Measurements from ENCODE around the gene MRPL30. TPM values are rescaled to one million over a fixed set of nuclear protein-coding genes. Genes with fewer than 3 reads are reported as not detected.
"Not testable (repeated sequence)": the region's sequence is repeated elsewhere in the genome, so short reads cannot be mapped to it uniquely, and the experiment has no call there.

Gene MRPL30
- total RNA-seq, 2 donors from 2014 or later = 19.3 to 22.4 TPM

DNA sequence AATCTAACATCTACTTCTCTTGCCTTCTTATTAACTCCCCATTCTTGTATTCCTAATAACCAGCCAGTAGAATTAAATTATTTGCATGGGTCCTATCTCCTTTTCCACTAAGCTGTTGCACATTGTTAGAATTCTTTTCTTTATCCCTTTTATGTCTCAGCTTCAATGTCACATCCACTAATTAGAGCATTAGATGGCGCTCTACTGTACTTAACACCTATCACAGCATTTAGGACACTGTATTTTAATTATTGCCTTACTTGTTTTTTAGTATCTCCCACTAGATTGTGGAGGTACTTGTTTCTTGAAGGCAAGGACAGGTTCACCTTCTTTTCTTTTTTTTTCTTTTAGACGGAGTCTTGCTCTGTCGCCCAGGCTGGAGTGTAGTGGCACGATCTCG lies 22.4 kb upstream of the MRPL30 start:
- no peak overlapping the region for H3K27ac Mint-ChIP-seq
- H3K36me3 Mint-ChIP-seq = peaks cover 6% of the 10 kb centered on the region
- no peaks in the 10 kb centered on the region for H3K9me3 Mint-ChIP-seq
- DNase-seq (ENCODE audit: low spot score) (no peak), ATAC-seq (no peak)
- H3K4me3 Mint-ChIP-seq = no peak overlapping the region
- peaks cover 29 to 30% of the 10 kb centered on the region in 2 donors for H3K4me1 Mint-ChIP-seq (ENCODE audit: low read depth in 2 of 2)
- H3K27me3 Mint-ChIP-seq = no peaks in the 10 kb centered on the region

DNA sequence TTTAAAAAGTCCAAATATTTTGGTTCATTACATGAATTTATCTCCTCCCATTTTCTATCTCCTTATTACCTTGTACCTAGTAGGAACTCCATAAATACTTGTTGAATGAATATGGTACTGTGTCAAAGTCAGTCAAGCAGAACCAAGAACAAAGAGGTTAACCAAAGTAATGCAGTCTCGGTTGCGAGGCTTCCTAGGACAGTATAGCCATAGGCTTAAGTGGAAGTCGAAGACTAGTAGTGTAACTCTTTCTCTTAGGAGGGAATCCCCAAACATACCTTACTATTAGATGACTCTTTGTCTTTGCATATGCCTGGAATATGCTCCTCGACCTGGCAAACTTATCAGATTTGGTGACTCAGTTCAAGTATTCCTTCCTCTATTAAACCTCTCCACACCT lies 21.4 kb upstream of the MRPL30 start:
- no peaks in the 10 kb centered on the region for H3K9me3 Mint-ChIP-seq
- DNase-seq (ENCODE audit: low spot score) (no peak), ATAC-seq (no peak)
- no peak overlapping the region for H3K4me3 Mint-ChIP-seq
- H3K4me1 Mint-ChIP-seq (ENCODE audit: low read depth in 2 of 2) = peaks cover 23 to 24% of the 10 kb centered on the region in 2 donors
- peak overlapping the region in 1 of 2 donors; percentile 2 for H3K27ac Mint-ChIP-seq
- H3K36me3 Mint-ChIP-seq = peaks cover 6% of the 10 kb centered on the region
- H3K27me3 Mint-ChIP-seq = no peaks in the 10 kb centered on the region

DNA sequence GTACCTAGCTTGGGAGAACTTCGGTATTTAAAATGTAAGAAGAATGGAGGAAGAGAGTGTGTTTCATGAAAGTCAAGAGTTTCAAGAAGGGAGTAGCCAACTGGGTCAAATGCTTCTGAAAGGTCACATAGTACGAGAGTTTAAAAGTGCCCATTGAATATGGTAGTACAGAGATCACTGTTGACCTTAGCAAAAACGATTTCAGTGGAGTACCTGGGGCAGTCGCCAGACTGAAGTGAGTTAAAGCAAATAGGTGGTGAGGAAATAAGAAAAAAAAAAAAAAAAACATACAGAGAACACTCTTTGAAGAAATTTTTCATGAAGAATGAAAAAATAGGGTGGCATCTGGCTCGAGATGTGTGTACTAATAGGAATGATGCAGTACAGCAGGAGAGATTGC lies 14.8 kb upstream of the MRPL30 start:
- Mint-ChIP-seq H3K27ac (peak overlapping the region; percentile 8 to 80), H3K36me3 (peaks cover 13% of the 10 kb centered on the region), H3K4me3 (no peak overlapping the region), H3K27me3 (no peaks in the 10 kb centered on the region), H3K9me3 (no peaks in the 10 kb centered on the region), H3K4me1 (ENCODE audit: low read depth in 2 of 2) (peaks cover 0 to 2% of the 10 kb centered on the region in 2 donors)
- no peak for ATAC-seq
- DNase-seq (ENCODE audit: low spot score) = no peak

DNA sequence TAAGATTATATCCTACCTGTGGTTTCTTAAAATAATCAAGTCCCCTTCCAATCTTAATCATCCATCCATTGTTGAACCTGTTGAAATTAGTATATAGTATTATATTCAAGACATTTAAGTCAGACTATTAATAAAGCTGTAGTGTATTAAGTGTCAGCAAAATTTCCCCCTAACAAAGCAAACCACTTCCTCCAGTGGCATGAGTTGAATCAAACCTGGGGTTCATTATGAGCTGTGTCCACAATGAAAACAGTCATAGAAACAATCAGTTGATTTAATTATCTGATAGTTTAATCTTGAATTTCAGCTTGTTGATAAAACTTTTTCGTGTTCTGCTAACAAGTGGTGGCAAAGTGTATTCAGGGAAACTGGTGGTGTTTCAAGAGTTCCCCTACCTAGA lies 11.4 kb upstream of the MRPL30 start:
- Mint-ChIP-seq H3K9me3 (no peaks in the 10 kb centered on the region), H3K36me3 (peaks cover 25% of the 10 kb centered on the region), H3K4me3 (no peak overlapping the region), H3K27ac (peak overlapping the region in 1 of 2 donors; percentile 53), H3K4me1 (ENCODE audit: low read depth in 2 of 2) (peaks cover 5 to 6% of the 10 kb centered on the region in 2 donors), H3K27me3 (no peaks in the 10 kb centered on the region)
- ATAC-seq = no peak
- DNase-seq (ENCODE audit: low spot score) = no peak

DNA sequence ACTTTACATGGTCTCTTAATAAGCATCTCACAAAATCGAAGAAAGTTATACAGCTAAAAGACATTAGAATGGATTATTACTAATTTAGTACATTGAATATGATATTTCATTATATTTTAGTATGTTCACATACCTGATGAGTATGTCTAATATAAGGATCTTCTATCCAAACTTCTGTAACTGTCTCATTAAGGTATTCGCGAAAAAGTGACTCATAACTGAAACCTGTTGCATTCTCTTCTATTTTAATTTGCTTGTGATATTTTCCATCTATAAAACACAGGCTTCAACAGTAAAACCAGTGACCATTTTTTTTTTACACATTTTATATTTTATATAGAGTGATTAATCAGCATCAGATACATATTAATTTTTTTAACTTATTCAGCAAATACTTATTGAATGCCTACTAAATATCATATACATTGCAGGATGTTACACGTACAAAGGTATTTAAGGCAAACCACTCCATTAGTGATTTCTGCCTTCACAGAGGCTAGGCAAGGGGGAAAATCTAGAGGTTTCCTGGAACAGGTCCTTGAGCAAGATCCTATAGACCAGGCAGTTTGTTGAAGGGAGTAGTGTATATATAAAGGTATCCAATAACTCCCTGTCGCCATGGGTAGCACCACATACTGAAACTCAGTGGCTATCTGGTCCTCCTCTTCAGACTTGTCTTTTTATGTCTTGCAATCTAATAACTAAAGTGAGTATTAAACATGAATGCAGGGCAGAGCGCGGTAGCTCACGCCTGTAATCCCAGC lies 9.4 kb upstream of the MRPL30 start:
- peaks cover 15 to 17% of the 10 kb centered on the region in 2 donors for H3K4me1 Mint-ChIP-seq (ENCODE audit: low read depth in 2 of 2)
- ATAC-seq = no peak
- H3K4me3 Mint-ChIP-seq = no peak overlapping the region
- H3K27me3 Mint-ChIP-seq = no peaks in the 10 kb centered on the region
- H3K36me3 Mint-ChIP-seq = peaks cover 18% of the 10 kb centered on the region
- H3K9me3 Mint-ChIP-seq = no peaks in the 10 kb centered on the region
- no peak for DNase-seq (ENCODE audit: low spot score)
- no peak overlapping the region for H3K27ac Mint-ChIP-seq

DNA sequence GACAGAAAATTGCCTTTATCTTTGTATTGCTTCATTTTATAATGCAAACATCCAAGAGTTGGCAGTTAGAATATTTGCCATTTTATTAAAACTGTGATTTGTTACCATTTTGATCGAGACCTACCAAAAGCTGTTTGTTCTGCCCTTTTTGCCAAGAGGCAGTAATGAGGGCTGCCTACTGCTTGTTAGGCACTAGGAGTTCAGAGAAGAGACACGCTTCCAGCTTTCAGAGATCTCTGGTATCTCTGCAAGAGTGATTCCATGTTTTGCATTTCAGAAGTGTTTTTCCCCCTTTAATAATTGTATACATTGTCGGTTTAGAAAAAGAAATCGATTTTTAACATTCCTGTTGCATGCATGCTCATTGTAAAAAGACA lies 628 bp downstream of the MRPL30 start:
- peak overlapping the region; percentile 86 to 98 for H3K27ac Mint-ChIP-seq
- peaks cover 32 to 41% of the 10 kb centered on the region in 2 donors for H3K4me1 Mint-ChIP-seq (ENCODE audit: low read depth in 2 of 2)
- H3K4me3 Mint-ChIP-seq = peak overlapping the region; percentile 98
- H3K9me3 Mint-ChIP-seq = no peaks in the 10 kb centered on the region
- no peak for DNase-seq (ENCODE audit: low spot score)
- H3K27me3 Mint-ChIP-seq = no peaks in the 10 kb centered on the region
- no peak for ATAC-seq
- H3K36me3 Mint-ChIP-seq = peaks cover 5% of the 10 kb centered on the region

DNA sequence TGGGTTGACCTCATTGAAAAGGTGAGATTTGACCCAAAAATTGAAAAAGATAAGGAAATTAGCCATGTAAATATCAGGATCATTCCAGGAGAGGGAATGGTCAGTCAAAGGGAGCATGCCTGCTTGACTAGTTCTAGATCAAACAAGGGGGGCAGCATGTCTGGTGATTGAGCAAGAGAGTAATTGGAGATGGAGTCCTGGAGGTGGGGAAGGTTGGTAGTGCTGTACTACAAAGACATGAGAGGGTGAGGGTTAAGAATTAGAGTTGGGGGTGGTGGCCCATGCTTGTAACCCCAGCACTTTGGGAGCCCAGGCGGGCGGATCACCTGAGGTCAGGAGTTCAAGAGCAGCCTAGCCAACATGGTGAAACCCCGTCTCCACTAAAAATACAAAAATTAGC lies 2.0 kb downstream of the MRPL30 start:
- Mint-ChIP-seq H3K4me1 (ENCODE audit: low read depth in 2 of 2) (peaks cover 24 to 38% of the 10 kb centered on the region in 2 donors), H3K9me3 (no peaks in the 10 kb centered on the region), H3K36me3 (peaks cover 5% of the 10 kb centered on the region), H3K27me3 (no peaks in the 10 kb centered on the region), H3K4me3 (peak overlapping the region; percentile 47), H3K27ac (no peak overlapping the region)
- DNase-seq (ENCODE audit: low spot score) (no peak), ATAC-seq (no peak)

DNA sequence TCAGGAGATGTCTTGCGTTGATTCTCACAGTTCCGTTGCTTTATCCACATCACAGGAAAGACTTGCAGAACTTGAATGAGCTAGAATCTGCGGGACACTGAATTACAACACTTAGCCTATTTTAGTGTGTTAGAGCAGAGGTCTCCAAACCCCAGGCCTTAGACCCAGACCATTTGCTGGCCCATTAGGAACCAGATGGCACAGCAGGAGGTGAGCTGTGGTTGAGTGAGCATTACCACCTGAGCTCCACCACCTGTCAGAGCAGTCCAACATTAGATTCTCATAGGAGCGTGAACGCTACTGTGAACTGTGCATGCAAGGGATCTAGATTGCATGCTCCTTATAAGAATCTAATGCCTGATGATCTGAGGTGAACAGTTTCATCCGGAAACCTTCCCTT lies 3.8 kb downstream of the MRPL30 start:
- DNase-seq (ENCODE audit: low spot score) = no peak
- peaks cover 22 to 30% of the 10 kb centered on the region in 2 donors for H3K4me1 Mint-ChIP-seq (ENCODE audit: low read depth in 2 of 2)
- H3K27ac Mint-ChIP-seq = no peak overlapping the region
- no peak for ATAC-seq
- H3K27me3 Mint-ChIP-seq = no peaks in the 10 kb centered on the region
- no peak overlapping the region for H3K4me3 Mint-ChIP-seq
- no peaks in the 10 kb centered on the region for H3K9me3 Mint-ChIP-seq
- peaks cover 9% of the 10 kb centered on the region for H3K36me3 Mint-ChIP-seq

DNA sequence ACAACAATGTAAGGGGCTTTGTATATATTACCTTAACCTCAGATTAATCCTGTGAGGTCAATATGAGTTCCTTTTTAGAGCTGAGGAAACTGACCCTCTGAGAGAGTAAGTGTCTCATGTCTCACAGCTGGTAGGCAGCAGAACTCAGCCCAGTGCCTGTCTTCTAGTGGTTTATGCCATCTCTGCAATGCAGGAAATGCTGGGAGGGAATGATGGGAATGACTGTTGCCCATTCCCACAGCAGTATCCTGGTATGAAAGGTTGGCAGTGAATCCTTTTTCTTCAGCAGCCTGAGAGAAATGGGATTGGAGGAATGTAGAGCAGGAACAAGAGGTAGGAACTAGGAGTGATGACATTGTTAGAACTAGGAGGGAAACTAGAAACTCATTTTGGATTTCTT lies 6.0 kb downstream of the MRPL30 start:
- DNase-seq (ENCODE audit: low spot score) (no peak), ATAC-seq (no peak)
- Mint-ChIP-seq H3K27me3 (no peaks in the 10 kb centered on the region), H3K4me3 (no peak overlapping the region), H3K9me3 (no peaks in the 10 kb centered on the region), H3K4me1 (ENCODE audit: low read depth in 2 of 2) (peaks cover 15 to 16% of the 10 kb centered on the region in 2 donors), H3K27ac (no peak overlapping the region), H3K36me3 (peaks cover 13% of the 10 kb centered on the region)

DNA sequence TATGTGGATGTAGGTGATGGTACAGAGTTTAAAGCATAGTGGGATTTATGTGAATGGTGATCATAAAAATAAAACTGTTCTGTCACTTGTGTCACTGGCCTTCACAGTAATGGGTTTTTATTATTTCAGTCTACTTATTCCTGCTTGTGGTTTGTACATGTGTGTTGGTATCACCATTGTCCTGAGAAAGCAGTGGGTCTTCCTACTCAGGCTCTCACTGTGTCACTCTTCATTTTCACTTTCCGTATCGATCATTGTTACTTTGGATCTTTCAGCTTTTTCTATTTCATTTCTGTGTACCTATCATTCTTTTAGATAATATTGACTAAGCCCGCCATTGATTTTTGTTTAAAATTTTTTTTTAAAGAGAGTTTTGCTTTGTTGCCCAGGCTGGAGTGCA lies 7.4 kb downstream of the MRPL30 start:
- ATAC-seq (no peak), DNase-seq (ENCODE audit: low spot score) (no peak)
- no peak overlapping the region for H3K4me3 Mint-ChIP-seq
- H3K27ac Mint-ChIP-seq = peak overlapping the region in 1 of 2 donors; percentile 22
- H3K9me3 Mint-ChIP-seq = no peaks in the 10 kb centered on the region
- peaks cover 23% of the 10 kb centered on the region for H3K36me3 Mint-ChIP-seq
- peaks cover 8 to 13% of the 10 kb centered on the region in 2 donors for H3K4me1 Mint-ChIP-seq (ENCODE audit: low read depth in 2 of 2)
- no peaks in the 10 kb centered on the region for H3K27me3 Mint-ChIP-seq

DNA sequence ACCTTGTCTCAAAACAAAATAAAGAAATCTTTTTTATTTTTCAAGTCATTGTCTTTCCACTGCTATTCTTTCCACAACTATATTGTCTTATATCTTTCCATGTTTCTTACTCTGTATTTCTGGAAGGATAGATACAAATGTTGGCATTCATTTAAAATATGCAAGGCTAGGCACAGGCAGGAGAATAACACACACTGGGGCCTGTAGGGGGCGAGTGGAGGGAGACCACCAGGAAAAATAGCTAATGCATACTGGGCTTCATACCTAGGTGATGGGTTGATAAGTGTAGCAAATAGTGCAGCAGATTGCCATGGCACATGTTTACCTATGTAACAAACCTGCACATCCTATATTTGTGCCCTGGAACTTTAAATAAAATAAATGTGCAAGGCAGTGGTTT lies 9.6 kb downstream of the MRPL30 start:
- ATAC-seq (no peak), DNase-seq (ENCODE audit: low spot score) (no peak)
- Mint-ChIP-seq H3K27ac (no peak overlapping the region), H3K36me3 (peaks cover 29% of the 10 kb centered on the region), H3K4me3 (no peak overlapping the region), H3K27me3 (no peaks in the 10 kb centered on the region), H3K9me3 (no peaks in the 10 kb centered on the region), H3K4me1 (ENCODE audit: low read depth in 2 of 2) (peaks cover 8 to 10% of the 10 kb centered on the region in 2 donors)

DNA sequence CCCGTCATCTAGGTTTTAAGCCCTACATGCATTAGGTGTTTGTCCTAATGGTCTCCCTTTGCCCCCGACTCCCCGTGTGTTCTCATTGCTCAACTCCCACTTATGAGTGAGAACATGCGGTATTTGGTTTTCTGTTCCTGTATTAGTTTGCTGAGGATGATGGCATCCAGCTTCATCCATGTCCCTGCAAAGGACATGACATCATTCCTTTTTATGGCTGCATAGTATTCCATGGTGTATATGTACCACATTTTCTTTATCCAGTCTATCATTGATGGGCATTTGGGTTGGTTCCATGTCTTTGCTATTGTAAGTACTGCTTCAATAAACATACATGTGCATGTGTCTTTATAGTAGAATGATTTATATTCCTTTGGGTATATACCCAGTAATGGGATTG lies 11.4 kb downstream of the MRPL30 start:
- H3K36me3 Mint-ChIP-seq = peaks cover 29% of the 10 kb centered on the region
- not testable (repeated sequence) for DNase-seq (ENCODE audit: low spot score); H3K27ac Mint-ChIP-seq; ATAC-seq; H3K9me3 Mint-ChIP-seq; H3K27me3 Mint-ChIP-seq; H3K4me3 Mint-ChIP-seq
- peaks cover 8 to 10% of the 10 kb centered on the region in 2 donors for H3K4me1 Mint-ChIP-seq (ENCODE audit: low read depth in 2 of 2)

DNA sequence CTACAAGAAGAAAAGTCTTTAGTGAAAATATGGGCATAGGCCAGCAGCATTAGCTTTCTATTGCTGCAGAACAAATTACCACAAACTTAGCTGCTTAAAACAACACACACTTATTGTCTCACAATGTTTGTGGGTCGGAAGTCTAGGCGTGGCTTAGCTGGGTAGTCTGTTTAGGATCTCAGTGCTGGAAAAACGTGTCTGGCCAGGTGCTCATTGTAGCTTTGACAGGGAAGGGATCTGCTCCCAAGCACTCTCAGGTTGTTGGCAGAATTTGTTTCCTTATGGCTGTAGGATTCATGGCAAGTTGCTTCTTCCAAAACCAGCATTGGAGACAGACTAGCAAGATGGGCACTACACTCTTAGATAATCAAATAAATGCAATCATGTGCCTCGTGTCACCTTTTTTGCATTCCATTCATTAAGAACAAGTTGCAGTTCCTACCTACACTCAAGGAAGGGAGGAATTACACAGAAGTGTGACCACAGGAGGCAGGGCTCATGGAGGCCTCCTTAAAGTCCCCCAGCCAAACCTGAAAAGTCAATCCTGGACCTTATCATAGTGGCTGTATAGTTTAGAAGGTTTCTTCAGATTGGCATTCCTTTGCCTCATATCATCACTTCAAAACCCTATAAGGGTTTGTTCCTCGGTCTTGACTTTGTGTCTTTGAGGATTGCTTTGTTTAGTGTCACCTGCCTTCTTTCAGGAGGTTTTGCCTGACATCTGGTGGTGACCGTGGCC lies 17.3 kb downstream of the MRPL30 start:
- Mint-ChIP-seq H3K27me3 (no peaks in the 10 kb centered on the region), H3K4me1 (ENCODE audit: low read depth in 2 of 2) (peaks cover 0 to 3% of the 10 kb centered on the region in 2 donors), H3K27ac (no peak overlapping the region), H3K36me3 (peaks cover 5% of the 10 kb centered on the region), H3K9me3 (no peaks in the 10 kb centered on the region), H3K4me3 (no peak overlapping the region)
- DNase-seq (ENCODE audit: low spot score) (no peak), ATAC-seq (no peak)

DNA sequence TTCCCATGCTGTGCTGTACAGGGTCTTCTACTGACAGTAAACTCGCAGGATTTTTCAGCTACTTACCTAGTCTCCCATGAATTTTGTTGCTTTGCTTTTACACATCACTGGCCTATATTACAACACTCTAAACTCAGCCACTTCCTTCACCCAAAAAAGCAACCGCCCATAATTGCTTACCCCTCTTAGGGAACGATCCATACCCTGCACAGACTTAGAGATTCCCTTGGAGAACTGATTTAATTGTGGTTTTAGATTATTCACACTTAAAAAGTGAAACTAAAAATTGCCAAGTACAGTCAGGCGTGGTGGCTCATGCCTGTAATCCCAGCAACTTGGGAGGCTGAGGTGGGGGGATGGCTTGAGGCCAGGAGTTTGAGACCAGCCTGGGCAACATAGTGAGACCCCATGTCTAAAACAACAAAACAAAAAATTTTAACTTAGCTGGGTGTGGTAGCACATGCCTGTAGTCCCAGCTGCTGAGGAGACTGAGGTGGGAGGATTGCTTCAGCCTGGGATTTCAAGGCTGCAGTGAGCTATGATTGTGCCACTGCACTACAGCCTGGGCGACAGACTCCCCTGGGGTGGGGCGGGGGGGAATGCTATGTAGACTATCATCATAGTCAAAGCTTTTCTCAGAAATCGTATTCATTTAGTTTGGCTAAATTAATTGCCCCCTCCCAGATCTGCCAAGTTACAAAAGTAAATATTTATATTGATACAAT lies 19.3 kb downstream of the MRPL30 start:
- DNase-seq (ENCODE audit: low spot score) = no peak
- H3K9me3 Mint-ChIP-seq = no peaks in the 10 kb centered on the region
- H3K4me3 Mint-ChIP-seq = no peak overlapping the region
- H3K27me3 Mint-ChIP-seq = no peaks in the 10 kb centered on the region
- peaks cover 0 to 3% of the 10 kb centered on the region in 2 donors for H3K4me1 Mint-ChIP-seq (ENCODE audit: low read depth in 2 of 2)
- no peak overlapping the region for H3K27ac Mint-ChIP-seq
- no peak for ATAC-seq
- no peaks in the 10 kb centered on the region for H3K36me3 Mint-ChIP-seq
